Myocyte (in vitro differentiated cells): ENCODE measurements around the gene OR4F29. TPM values are rescaled to one million over a fixed set of nuclear protein-coding genes. Genes with fewer than 3 reads are reported as not detected.
"Not testable (repeated sequence)": the region's sequence is repeated elsewhere in the genome, so short reads cannot be mapped to it uniquely, and the experiment has no call there.

ENCODE experiments used
- DNase-seq: peaks from one replicate; pipeline ENCODE4 v3.0.0-alpha.2; 2012; ENCODE audit warnings: low read depth
- polyA plus RNA-seq: library from polyadenylated mRNA; unstranded; fragments of >200 nt; gene quantifications from one replicate; pipeline ENCODE4 v1.2.1, GENCODE V29; 2012; ENCODE audit warnings: missing spikeins
- total RNA-seq: library from RNA; depleted of rRNA; stranded (reverse); fragments of >200 nt; gene quantifications from 2 replicates; pipeline ENCODE4 v1.2.3, GENCODE V29; 2014

The OR4F29 gene
- not detected in 2 replicates for total RNA-seq
- not detected for polyA plus RNA-seq

- DNase-seq: not testable (repeated sequence)
Measured at GRCh38 chr1:451578-451977, at the start of gene OR4F29. TSS of gene OR4F29 (minus strand) at chr1:451678. CDS start at chr1:451678, 0 bp downstream.

Other genes starting within 250 kb of the OR4F29 start
- not detected in 2 replicates for gene OR4F16, start 235.0 kb upstream of the OR4F29 start, total RNA-seq